ENCODE results near the gene TMEM238.
"Not testable (repeated sequence)": the region's sequence is repeated elsewhere in the genome, so short reads cannot be mapped to it uniquely, and the experiment has no call there.

The TMEM238 gene

DNA sequence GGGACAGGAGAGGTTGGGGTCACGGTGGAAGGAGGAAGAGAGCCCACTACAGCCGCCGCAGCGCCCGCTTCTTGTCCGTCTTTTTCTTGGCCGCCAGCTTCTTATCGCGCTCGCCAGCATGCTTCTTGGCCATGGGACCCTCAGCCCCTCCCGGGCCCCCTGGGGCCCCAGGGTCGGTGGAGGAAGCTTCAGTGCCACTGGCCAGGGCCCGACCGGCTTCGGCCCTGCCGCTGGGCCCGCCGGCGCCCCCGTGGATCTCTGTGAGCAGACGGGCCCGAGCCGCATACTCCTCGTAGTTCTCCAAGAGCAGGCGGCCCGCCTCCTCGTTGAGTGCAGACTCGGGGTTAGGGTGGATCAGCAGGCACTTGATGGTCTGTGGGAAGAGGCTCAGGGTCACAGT is 17.3 kb upstream of the TMEM238 start:
- not testable (repeated sequence) for DNase-seq (ENCODE audit: low read depth)

DNA sequence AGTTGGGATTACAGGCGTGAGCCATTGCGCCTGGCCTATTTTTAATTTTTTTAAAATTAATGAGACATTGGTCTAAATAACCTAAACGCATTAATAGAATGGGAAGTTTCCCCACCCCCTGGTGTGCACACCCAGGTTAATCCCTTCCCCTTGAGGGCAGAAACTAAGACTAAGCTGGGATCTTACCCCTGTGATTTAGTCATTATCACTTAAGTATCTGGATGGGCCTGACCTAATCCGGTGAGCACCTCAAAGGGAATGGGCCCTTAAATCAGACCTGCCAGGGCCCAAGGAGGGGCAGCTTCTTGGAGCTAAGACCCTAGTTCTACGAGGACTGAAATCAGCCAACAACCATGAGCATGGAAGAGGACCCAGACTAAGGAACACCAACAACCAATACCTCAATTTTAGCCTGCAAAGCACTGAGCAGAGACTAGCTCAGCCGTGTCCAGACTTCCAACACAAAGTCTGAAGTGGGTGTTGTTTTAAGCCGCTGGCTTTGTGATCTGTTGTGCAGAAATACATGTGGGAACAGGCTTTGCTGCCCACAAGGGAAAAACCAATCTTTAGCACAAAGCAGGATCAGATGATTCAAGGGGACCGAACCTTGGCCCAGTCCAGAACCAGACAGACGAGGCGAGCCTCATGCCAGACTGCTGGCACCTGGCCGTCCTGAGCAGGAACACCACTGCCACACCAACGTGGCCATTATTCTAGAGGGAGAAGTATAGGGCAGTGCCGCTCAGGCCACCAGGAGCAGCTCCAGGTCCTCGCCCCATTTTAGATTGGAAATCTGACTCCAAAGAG is 16.4 kb upstream of the TMEM238 start:
- no peak for DNase-seq (ENCODE audit: low read depth)

DNA sequence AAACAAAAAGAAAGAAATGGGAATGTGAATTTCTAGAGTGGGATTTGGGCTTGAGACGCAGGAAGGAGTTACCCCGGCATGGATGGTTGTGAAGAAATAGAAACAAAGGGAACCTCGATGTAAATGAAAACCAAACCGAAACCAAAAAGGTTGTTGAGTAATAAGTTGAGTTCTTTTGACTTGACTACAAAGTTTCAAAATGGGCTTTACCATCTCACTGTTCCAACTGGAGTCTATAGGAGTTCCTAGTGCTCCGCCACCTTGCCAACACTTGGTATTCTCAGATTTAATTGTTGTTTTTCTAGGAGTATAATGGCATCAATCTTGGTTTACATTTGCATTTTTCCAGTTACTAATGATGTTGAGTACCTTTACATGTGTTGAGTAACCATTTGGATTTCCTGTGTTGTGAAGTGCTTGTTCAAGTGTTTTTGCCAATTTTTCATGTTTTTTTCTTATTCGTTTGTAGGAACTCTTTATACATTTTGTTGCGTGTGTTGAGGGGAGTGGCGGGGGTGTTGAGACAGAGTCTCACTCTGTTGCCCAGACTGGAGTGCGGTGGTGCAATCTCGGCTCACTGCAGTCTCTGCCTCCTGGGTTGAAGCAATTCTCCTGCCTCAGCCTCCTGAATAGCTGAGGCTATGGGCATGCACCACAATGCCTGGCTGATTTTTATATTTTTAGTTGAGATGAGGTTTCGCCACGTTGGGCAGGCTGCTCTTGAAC is 14.3 kb upstream of the TMEM238 start:
- DNase-seq (ENCODE audit: low read depth) = no peak

DNA sequence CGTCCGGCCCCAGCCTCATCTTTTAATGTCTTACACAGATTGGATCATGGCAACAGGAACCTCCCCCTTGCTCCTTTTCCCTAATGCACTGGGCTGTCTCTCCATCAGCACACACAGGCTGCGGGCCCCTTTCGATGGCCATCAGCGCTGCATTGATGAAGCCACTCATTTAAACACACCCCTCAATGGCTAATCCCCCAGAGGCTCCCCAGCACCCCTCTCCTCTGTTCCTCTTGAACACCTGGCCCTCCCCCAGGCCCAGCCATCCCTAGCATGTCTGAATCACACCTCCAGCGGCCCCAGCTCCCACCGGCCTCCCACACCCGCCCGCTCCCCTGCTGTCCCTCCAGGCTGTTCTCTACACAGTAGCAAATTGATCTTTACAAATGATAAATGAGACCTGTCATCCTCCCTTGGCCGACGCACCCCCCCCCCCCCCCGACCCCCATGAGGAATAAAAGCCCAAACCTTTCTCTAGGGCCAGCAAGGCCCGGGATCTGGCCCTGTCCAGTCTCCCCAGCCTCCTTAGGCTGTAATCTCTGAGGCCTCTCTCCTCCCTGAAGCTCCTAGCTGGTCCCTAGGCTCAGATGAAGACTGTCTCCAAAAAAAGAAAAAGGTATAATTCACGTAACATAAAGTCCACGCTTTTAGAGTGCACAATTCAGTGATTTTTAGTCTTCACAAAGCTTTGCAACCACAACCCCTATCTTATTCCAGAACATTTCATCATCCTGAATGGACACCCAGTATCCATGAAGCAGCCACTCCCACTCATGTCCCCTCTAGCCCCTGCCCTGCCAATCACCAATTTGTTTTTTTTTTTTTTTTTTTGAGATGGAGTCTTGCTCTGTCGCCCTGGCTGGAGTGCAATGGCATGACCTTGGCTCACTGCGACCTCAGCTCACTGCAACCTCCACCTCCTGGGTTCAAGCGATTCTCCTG is 9.0 kb upstream of the TMEM238 start:
- no peak for DNase-seq (ENCODE audit: low read depth)

DNA sequence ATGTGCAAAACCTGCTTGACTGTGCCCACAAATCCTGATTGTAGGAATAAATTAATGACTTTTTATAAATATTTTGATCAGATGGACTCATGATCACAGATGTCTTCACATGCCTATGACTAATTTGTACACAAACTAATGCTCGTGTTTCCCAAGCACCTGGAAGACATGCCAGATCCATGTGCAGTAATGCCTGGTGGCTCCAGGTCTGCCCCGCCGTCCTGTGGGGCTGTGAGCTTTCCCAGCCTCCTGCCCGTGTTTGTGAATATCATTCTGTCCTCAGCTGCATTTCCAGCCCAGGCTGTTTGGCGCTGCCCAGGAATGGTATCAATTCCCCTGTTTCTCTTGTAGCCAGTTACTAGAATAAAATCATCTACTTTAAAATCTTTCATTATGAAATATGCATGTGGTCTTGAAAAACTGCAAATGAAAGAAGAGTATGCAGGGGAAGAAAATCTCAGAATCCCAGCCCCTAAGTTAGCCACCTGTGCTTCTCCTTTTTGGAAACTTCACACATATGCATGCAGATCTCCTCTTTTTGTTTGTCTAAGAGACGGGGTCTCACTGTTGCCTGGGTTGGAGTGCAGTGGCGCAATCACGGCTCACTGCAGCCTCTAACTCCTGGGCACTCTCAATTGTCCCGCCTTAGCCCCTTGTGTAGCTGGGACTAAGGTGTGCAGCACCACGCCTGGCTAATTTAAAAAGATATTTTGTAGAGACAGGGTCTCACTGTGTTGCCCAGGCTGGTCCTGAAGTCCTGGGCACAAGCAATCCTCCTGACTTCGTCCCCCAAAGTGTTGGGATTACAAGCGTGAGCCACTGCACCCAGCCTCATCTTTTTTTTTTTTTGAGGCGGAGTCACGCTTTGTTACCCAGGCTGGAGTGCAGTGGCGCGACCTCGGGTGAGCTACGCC is 7.9 kb upstream of the TMEM238 start:
- no peak for DNase-seq (ENCODE audit: low read depth)

DNA sequence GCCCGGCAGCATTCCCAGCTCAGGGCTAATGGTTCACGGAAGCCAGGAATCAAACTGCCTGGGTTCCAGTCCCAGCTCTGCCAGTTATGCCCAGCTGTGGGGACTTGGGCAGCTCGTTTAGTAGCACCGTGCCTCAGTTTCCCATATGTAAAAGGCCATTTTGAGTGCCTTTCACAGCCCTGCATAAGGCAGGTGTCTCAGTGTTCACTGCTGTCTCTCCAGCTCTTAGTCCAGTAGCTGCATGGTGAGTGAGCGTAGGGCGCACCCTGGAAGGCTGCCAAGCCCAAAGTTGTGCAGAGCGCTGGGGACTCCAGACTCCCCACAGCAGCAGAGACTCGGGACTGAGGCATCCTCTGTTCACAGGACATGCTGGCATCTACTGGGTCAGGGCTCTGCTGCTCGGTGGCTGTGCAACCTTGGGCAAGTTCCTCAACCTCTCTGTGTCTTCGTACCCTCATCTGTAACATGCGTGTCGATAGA is 7.1 kb upstream of the TMEM238 start:
- DNase-seq (ENCODE audit: low read depth) = no peak

DNA sequence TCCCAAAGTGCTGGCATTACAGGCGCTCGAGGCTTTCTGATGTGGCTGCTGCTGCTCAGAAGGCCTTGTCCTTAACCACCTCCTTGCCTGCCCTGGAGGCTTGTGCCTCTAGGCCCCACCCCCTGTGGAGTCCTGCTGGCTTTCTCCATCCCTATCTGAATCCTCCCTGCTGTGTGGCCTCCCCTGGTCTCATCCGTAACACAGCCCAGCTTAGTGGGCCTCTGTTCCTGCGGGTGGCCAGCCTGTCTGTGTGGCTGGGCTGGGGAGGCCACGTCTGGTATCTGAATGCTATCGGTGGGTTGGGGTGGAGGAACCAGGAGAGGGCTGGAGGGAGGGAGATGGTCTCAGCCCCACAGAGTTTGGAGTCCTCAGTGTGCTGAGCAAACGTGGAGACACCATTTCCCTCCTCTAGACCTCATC is 6.4 kb upstream of the TMEM238 start:
- no peak for DNase-seq (ENCODE audit: low read depth)

DNA sequence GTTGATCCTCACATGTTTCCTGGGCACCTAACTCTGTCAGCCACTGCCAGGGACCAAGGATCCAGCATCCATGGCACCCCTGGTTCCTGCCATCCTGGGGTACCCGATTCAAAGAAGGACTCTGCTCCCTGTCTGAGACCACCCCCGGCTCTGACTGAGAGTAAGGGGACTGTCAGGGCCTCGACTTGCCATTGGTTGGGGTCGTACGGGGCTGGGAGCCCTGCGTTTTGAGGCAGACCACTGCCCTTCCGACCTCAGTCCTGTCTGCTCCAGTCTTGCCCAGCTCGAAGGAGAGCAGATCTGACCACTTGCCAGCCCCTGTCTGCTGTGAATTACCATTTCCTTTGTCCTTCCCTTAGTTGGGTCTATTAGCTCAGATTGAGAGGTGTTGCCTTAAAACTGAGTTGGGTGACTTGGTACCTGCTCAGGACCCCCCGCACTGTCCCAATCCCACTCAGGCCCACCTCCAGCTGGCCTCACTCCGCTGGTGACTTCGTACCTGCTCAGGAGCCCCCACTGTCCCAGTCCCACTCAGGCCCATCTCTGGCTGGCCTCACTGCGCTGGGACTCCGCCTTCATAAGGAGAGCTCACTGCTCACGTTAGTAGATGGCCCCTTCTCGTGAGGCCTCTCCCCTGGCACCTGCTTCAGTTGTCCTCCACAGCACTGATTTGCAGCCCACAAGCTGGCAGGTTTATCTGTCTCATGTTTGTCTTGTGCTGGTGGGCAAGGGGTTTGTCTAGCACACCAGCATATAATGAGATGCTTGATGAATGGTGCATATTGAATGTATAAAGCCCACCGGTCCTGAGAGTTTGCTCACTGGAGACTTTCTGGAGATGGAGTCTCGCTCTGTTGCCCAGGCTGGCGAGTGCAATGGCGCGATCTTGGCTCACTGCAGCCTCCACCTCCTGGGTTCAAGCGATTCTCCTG is 5.6 kb upstream of the TMEM238 start:
- no peak for DNase-seq (ENCODE audit: low read depth)

DNA sequence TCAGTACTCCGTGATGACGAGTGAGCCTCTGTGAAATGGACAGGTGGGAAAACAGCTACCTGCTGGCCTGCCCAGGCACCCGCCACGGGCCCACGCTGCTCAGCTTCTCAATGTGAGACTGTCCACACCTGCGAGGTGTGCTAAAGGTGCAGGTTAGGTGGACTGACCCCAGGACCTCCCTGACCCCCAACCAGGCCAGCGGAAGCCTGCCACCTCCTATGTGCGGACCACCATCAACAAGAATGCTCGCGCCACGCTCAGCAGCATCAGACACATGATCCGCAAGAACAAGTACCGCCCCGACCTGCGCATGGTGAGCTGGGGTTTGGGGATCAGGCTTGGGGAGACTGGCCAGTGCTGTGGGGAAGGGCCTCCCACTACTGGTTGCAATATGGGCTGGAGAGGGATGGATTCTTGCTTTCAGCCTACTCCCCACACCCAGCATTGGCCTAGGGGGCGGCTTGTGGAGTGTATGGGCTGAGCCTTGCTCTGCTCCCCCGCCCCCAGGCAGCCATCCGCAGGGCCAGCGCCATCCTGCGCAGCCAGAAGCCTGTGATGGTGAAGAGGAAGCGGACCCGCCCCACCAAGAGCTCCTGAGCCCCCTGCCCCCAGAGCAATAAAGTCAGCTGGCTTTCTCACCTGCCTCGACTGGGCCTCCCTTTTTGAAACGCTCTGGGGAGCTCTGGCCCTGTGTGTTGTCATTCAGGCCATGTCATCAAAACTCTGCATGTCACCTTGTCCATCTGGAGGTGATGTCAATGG is 3.8 kb upstream of the TMEM238 start:
- no peak for DNase-seq (ENCODE audit: low read depth)

DNA sequence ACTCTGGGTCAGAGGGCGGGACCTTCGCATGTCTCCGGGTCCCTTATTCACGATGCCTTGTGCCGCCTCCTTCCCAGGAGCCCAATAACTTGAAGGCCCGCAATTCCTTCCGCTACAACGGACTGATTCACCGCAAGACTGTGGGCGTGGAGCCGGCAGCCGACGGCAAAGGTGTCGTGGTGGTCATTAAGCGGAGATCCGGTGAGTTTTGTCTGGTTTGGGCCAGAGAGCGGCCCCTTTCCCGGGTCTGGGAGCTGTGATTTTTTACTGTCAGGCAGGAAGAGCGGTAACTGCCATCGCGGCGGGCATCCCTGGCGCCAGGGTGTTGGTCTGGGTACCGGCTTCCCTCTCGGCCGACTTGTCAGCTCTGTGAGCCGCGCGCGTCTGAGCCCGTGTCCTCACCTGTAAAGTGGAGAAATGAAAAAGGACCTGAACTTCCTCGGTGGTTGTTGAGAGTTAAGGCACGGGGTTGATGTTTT is 2.4 kb upstream of the TMEM238 start:
- DNase-seq (ENCODE audit: low read depth) = no peak

DNA sequence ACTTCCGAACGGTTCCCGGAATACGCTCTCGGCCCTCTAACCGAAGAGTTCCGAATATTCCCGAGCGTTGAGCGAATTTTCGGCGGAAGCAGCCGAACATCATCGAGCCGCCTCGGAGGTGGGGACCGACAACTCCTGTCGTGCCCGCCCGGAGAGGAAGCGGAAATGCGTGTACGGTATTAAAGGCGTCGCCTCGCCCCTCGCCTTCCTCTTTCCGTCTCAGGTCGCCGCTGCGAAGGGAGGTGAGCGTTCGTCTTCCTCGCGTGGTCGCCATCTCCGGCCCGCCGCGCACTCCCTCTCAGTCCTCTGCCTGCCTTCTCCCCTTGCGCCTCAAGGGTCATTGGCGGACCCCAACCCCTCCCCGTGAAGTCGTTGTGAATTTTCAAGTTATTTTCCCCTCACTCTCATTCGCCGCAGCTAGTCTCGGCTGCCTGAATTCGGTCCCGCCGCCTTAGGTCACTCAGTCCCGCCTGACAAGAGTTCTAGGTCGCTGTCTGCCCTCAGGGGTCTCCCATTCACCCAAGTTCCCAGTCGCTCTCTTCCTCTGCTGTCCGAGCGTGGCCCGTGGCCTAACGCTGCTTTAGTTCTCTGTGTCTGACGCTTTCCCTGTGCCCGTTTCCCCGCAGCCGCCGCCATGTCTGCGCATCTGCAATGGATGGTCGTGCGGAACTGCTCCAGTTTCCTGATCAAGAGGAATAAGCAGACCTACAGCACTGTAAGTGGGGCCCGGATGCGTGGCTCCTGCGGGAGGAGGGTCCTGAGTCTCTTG is 1.8 kb upstream of the TMEM238 start, which contains the start of gene RPL28:
TSS of gene RPL28 (plus strand) at position 209 of the 769 bp plus-strand sequence. CDS start at position 635, 426 bp downstream.
- DNase-seq (ENCODE audit: low read depth) = peak; percentile 95

DNA sequence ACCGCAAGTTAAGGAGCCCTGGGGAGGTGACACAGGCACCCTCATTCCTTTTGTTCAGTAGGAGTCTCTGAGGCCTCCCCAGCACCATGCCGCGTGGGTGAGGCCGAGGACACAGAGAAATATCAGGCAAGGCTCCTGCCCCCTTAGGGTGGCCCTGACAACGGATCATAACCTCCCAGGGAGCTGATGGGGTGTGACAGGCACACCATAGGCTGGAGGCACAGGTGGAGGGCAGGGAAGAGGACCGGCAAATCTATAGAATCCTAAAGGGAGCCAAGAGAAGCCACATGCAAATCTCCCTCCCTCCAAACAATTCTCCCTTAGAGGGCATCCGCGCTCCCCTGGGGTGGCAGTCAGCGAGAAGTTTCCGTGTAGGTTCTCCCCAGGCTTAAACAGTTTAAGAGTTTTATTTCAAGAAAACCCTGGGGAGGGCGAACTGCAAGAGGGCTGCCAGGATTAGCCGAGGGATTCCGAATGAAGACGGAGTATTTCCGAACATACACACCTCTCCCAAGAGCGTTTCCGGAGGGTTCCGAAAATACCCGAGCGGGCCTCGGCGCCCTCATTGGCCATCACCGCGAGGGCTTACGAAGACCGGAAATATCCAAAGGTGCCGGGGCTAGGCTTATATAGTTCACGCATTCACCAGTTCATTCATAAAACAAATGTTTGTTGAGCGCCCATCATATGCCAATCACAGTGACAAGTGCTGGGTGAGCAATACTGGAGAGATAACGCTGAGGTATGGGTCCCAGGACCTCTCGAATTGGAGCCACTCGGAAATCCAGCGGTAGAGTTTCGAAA is 1.0 kb upstream of the TMEM238 start:
- DNase-seq (ENCODE audit: low read depth) = peak; percentile 93

DNA sequence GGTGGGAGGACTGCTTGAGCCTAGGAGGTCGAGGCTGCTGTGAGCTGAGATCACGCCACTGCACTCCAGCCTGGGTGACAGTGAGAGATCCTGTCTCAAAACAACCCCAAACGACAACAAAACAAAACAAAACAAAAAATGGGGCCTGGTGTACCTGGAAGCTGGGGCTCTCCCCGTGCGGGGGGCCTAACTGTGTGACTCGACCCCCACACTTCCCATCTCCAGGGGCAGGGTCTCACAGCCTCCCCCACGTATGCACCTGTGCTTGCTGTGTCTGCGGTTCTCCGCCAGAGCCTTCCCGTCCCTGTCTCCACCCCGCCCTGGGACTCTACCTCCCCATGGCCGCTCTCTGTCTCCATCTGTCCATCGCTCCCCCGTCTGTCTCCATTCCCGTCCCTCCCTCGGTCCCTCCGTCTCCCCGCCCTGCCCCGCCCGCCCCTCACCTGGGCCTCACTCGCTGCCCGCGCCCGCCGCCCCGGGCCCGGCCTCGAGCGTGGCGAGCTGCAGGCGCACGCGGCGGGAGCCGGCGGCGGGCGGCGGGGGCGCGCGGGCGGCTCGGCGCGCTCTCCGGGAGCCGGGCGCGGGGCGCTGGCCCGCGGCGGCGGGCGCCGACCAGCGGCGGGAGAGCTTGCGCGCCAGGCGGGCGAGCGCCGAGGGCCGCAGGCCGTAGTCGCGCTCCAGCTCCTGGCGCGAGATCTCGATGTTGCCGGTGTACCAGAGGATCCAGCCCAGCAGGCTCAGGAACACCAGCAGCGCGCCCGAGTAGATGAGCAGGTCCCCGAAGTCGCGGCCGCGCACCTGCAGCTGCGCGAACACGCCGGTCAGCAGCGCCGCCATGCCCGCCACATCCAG is 587 bp downstream of the TMEM238 start:
- peak; percentile 18 for DNase-seq (ENCODE audit: low read depth)

DNA sequence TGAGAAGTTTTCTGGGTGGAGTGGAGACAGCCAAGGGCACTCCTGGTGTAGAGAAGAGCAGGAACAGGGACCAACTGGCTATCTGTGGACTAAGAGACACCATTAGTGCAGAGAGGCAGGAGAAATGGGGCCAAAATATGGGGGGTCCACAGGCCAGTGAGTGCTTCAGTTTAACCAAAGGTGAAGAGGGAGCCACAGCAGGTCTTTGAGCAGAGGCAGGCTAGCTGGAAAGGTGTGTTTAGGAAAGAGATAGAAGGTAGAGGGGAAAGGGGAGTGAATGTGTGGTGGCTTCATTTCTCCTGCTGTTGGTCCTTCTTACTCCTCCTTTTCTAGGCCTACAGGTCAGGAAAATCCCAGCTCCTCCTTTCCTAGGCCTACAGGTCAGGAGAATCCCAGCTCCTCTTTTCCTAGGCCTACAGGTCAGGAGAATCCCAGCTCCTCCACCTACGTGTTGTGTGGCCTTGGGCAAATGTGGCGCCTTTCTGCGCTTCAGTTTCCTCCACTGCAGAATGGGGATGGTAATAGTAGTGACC is 1.5 kb downstream of the TMEM238 start:
- DNase-seq (ENCODE audit: low read depth) = no peak

DNA sequence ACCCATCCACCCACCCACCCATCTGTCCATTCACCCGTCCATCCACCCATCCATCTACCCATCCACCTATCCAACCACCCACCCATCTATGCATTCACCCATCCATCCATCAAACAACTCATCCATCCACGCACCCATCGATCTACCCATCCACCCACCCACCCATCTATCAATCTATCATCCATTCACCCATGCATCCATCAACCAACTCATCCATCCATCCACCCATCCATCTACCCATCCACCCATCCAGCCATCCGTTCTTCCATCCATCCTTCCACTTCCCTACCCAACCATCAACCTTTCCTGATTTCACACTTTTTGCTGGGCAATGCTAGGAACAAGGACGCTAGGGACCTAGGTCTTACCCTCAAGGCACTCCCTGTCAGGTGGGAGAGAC is 2.1 kb downstream of the TMEM238 start:
- no peak for DNase-seq (ENCODE audit: low read depth)

DNA sequence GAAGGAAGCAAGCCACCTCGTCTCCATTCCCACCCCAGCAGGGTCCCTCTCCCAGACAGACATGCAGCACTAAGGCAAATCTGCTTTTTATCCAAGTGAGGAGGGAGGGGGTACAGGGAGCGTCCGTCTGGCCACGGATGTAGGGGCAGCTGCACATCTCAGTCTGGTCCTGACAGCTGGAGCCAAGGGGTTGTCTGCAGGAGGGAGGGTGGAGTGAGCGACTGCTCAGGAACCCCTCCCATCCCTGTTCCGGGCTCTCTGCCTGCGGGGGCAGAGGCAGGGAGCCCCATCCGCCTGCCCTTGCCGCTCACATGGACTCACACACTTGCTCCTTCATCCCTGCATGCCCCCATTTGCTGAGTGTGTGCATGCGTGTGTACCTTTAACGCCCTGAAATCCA is 4.9 kb downstream of the TMEM238 start:
- DNase-seq (ENCODE audit: low read depth) = no peak
